DOHH2 (cell line): ENCODE measurements around the gene MRGPRF.

Experiments used
- H3F3A ChIP-seq: fragments of 200-600 bp; sonication (generic), shearing (Covaris generic); 2 replicates; pipeline ENCODE4 v1.6.0; 2016; ENCODE audit warnings: antibody characterized with exemption, mild to moderate bottlenecking; ENCODE audit not compliant: control insufficient read depth, insufficient read depth
- H3K27ac ChIP-seq: fragments of 200-600 bp; sonication (generic); 2 replicates; pipeline ENCODE4 v1.5.1; 2014; ENCODE audit warnings: low read depth, mild to moderate bottlenecking, low read length, moderate library complexity
- H3K27me3 ChIP-seq: fragments of 200-600 bp; sonication (generic); 2 replicates; pipeline ENCODE4 v1.6.1; 2014; ENCODE audit warnings: mild to moderate bottlenecking, low read length, mixed read lengths; ENCODE audit not compliant: control insufficient read depth
- H3K36me3 ChIP-seq: fragments of 200-600 bp; sonication (generic); 2 replicates; pipeline ENCODE4 v1.6.1; 2014; ENCODE audit warnings: mild to moderate bottlenecking, low read length, moderate library complexity, mixed read lengths; ENCODE audit not compliant: control insufficient read depth
- H3K4me1 ChIP-seq: fragments of 200-600 bp; sonication (generic); 2 replicates; pipeline ENCODE4 v1.6.1; 2014; ENCODE audit warnings: mild to moderate bottlenecking, low read length, mixed read lengths; ENCODE audit not compliant: control insufficient read depth
- H3K4me2 ChIP-seq: fragments of 200-600 bp; sonication (generic); 2 replicates; pipeline ENCODE4 v1.6.0; 2014; ENCODE audit warnings: mild to moderate bottlenecking, low read length, moderate library complexity
- H3K4me3 ChIP-seq: fragments of 200-600 bp; sonication (generic); 2 replicates; pipeline ENCODE4 v1.5.1; 2014; ENCODE audit warnings: mild to moderate bottlenecking, low read length, mixed read lengths
- H3K79me2 ChIP-seq: fragments of 200-600 bp; sonication (generic); 2 replicates; pipeline ENCODE4 v1.6.1; 2014; ENCODE audit warnings: mild to moderate bottlenecking, low read length, mixed read lengths; ENCODE audit not compliant: control insufficient read depth
- H3K9me2 ChIP-seq: fragments of 200-600 bp; sonication (generic); replicated peaks from 2 replicates; pipeline ENCODE4 v1.6.1; 2014; ENCODE audit warnings: mild to moderate bottlenecking, low read length, mixed read lengths; ENCODE audit not compliant: control insufficient read depth
- H3K9me3 ChIP-seq: fragments of 200-600 bp; sonication (generic); 2 replicates; pipeline ENCODE4 v1.6.1; 2014; ENCODE audit warnings: antibody characterized with exemption, low read length, mixed read lengths; ENCODE audit not compliant: control insufficient read depth, insufficient read depth
- H4K20me1 ChIP-seq: fragments of 200-600 bp; sonication (generic); 2 replicates; pipeline ENCODE4 v1.6.0; 2014; ENCODE audit warnings: low read depth, mild to moderate bottlenecking, antibody characterized with exemption, low read length, moderate library complexity; ENCODE audit not compliant: control insufficient read depth, insufficient read depth
- EZH2phosphoT487 ChIP-seq: fragments of 200-600 bp; sonication (generic); IDR thresholded peaks from 2 replicates; pipeline ENCODE4 v1.6.1; 2017; ENCODE audit warnings: borderline replicate concordance, mild to moderate bottlenecking, antibody characterized with exemption, low read length, moderate library complexity, mixed read lengths
- TF ChIP-seq, protein P1 (sequence below): fragments of 200-600 bp; sonication (generic); IDR thresholded peaks from one replicate; pipeline ENCODE4 v1.5.1; 2014; ENCODE audit warnings: antibody characterized with exemption, mild to moderate bottlenecking, low read depth, low read length; ENCODE audit not compliant: poor library complexity, severe bottlenecking

MRGPRF gene

DNA sequence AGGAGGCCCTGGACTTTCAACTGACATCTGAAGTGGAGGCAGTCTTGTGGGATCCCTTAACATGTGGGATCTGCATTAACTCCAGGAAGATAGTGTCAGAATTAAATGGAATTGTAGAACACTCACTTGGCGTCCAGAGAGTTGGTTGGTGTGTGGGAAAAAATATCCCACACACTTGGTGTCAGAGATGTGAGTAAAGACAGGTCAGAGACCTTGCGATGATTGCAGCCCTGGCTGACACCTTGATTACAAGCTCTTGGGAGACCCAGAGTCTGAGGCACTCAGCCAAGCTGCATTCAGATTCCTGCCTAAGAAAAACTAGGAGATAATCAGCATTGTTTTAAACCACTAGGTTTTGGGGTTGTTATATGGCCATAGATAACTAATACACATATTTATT, 28.5 kb upstream of the MRGPRF start:
- H3K9me2 ChIP-seq: no peaks in the 10 kb centered on the region
- H3K79me2 ChIP-seq: no peaks in the 10 kb centered on the region
- no peak overlapping the region for H3K27ac ChIP-seq
- peaks cover 10% of the 10 kb centered on the region for H3K4me1 ChIP-seq
- H3K4me3 ChIP-seq: no peak overlapping the region
- no peaks in the 10 kb centered on the region for H3K9me3 ChIP-seq
- H3F3A ChIP-seq: no peaks in the 10 kb centered on the region
- no peaks in the 10 kb centered on the region for H3K27me3 ChIP-seq
- H3K4me2 ChIP-seq: no peak overlapping the region
- H3K36me3 ChIP-seq: no peaks in the 10 kb centered on the region
- no peaks in the 10 kb centered on the region for H4K20me1 ChIP-seq
- TF ChIP-seq, protein P1, sequence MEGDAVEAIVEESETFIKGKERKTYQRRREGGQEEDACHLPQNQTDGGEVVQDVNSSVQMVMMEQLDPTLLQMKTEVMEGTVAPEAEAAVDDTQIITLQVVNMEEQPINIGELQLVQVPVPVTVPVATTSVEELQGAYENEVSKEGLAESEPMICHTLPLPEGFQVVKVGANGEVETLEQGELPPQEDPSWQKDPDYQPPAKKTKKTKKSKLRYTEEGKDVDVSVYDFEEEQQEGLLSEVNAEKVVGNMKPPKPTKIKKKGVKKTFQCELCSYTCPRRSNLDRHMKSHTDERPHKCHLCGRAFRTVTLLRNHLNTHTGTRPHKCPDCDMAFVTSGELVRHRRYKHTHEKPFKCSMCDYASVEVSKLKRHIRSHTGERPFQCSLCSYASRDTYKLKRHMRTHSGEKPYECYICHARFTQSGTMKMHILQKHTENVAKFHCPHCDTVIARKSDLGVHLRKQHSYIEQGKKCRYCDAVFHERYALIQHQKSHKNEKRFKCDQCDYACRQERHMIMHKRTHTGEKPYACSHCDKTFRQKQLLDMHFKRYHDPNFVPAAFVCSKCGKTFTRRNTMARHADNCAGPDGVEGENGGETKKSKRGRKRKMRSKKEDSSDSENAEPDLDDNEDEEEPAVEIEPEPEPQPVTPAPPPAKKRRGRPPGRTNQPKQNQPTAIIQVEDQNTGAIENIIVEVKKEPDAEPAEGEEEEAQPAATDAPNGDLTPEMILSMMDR: no peak
- no peak for TF ChIP-seq EZH2phosphoT487

DNA sequence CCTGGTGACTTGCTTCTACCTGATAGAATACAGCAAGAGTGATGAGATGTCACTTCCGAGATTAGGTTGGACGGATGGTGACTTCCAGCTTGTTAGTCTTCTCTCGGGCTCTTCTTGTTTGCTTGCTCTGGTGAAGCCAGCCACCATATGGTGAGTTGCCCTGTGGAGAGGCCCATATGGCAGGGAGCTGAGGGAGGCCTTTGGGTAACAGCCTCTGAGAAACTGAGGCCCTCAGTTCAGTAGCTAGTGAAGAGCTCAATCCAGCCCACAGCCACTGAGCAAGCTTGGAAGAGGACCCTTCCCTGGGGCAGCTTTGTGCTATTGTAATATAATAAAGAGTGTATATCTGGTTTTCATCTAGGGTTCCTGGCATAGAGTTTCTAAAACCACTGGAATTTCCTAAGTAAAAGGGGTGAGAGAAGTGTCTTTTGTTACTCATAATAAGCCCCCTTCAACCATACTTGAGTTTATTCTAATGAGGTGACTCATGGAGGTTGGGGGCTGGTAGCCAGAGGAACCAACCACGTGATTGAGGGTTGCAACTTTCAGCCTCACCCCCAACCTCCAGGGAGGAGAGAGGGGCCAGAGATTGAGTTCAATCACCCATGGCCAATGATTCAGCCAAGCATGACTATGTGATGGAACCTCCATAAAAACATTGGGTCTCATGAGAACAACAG, 27.7 kb upstream of the MRGPRF start:
- Histone ChIP-seq H3K4me1 (peaks cover 10% of the 10 kb centered on the region), H3K36me3 (no peaks in the 10 kb centered on the region), H3K4me3 (no peak overlapping the region), H3K27ac (no peak overlapping the region), H3K4me2 (no peak overlapping the region), H3K9me3 (no peaks in the 10 kb centered on the region), H3K9me2 (no peaks in the 10 kb centered on the region), H4K20me1 (no peaks in the 10 kb centered on the region), H3K27me3 (no peaks in the 10 kb centered on the region), H3K79me2 (no peaks in the 10 kb centered on the region), H3F3A (no peaks in the 10 kb centered on the region)
- TF ChIP-seq EZH2phosphoT487: no peak
- TF ChIP-seq, protein P1: no peak

DNA sequence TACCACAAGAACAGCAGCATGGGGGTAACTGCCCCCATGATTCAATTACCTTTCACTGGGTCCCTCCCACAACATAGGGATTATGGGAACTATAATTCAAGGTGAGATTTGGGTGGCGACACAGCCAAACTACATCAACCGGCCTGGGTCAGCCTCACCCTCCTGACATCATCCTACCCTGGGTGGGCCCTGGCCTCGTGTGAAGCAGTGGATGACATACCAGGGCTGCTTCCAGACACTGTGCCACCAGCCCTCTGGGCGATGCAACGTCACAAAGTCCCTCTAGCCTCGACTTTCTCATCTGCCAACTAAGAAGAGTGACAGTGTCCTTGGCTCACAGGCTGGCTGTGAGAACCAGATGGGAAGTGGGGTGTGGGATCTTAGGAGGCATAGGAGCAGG, 27.0 kb upstream of the MRGPRF start:
- H3K27ac ChIP-seq: no peak overlapping the region
- no peak for TF ChIP-seq EZH2phosphoT487
- TF ChIP-seq, protein P1: no peak
- no peaks in the 10 kb centered on the region for H3K36me3 ChIP-seq
- H3K4me1 ChIP-seq: peaks cover 10% of the 10 kb centered on the region
- H3K4me2 ChIP-seq: no peak overlapping the region
- no peaks in the 10 kb centered on the region for H3K27me3 ChIP-seq
- no peaks in the 10 kb centered on the region for H3K79me2 ChIP-seq
- no peaks in the 10 kb centered on the region for H3F3A ChIP-seq
- H3K9me2 ChIP-seq: no peaks in the 10 kb centered on the region
- no peak overlapping the region for H3K4me3 ChIP-seq
- no peaks in the 10 kb centered on the region for H3K9me3 ChIP-seq
- H4K20me1 ChIP-seq: no peaks in the 10 kb centered on the region
